NCI-H2107 (cell line): Measurements from ENCODE around the gene PARD3.

Experiments used
- DNase-seq: peaks from one replicate; lab custom pipeline; 2025; lab: John Stamatoyannopoulos, UW

The PARD3 gene

DNA sequence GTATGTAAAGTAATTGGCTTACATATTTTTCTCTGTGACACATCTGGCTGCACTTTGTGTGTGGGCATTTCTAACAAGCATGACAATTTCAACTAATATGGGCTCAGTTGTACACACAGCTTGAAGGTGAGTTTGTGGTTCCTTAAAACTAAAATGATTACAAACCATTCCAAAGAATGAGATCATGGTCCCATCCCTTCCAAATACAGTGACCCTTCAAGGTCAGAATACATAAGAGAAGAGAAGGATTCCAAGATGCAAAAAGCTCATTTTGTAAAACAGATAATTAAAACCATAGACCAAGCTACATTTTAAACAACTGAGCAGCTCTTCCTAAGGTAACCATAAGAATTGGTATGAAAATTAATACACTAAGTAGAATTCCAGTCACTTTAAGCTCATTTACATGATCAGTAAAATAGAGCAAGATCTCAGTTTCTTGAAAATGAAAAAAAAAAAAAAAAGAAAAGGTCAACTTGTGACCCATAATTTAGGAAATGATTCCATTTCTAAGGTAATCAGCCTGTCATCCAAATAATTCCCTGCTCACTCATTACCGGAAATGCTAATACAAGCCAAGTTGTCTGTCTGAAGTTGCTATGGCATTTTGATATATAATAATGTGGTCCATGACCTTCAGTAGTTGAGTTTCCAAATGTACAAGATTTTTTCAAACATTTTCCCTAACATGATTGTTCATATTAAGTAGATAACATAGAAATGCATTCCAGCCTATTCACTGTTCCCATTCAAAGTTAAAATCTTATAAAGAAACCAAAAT is 688.5 kb downstream of the PARD3 start:
- no peak for DNase-seq

DNA sequence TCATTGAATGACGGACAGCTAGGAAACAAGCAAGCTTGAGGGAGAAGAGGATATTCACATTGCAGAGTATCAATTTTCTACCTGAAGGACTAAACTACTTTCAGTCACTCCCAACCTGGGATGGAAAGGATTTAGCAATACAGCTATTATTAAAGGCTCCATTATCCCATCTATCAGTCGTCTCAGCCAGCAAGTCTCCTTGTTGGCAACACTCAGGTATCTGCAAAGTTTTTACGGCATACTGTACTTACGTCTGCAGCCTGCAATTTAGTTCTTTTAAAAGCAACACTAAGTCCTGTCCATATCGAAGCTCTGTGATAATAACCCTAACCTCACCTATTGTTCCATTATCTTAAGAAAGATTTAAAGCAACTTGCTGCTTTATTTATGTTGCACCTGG is 689.4 kb downstream of the PARD3 start:
- no peak for DNase-seq

DNA sequence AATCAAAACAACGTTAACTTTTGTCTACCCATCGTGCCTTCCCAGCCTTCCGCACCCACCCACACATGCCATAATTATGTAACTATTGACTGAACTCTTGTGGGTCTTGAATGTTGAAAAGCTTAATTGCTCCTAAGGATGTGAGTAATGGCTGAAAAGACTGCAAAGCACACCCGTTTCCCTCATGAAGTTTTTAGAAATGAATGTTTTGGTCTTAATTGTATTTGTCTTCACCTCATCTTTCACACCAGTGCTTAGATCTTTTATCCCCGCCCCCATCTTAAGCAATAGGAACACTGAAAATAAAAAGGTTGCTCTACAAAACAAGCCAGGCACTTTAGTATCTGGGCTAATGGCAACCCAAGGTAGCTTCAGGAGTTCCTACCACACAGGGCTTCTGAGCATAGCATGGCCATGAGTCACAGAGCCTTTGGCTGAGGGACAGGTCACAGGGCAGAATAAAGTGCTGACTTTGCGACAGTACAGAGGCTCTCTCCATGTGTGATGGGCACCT is 690.5 kb downstream of the PARD3 start:
- no peak for DNase-seq

DNA sequence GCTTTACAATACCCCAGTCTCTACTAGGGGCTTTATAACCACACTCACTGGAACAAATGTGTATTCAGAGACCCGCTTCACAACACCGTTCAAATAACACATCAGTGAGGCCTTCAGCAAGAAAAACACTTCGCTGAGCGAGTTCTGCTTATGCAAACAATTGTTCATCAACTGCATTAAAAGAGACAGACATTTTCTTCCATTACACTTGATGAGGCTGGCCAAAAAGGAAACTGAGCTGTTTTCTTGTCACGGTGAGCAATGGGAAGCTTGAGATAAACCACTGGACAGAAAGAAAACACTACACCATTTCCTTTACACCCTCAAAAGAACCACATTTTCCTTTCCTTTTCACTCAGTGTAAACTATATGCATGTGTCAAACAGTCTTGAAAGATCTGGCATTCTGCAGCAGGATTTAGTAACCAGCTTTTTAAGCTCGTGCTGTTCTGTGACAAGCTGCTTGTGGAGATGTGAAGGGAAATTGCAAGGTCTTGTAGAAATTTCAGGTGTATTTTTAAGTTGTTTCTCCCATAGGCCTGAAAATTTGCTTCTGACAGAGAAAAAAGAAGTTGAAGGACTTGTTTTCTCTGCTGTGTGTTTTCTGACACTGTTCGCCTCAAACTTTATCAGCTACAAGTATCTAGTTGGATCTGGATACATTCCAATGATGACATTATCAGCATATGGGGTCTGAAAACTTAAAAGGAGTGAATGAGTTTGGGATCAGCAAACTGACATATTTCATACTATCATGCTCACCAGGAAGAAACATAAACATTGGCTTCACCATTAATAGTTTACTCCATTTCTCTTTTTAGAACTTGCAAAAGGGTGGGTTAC is 693.1 kb downstream of the PARD3 start:
- DNase-seq = no peak

DNA sequence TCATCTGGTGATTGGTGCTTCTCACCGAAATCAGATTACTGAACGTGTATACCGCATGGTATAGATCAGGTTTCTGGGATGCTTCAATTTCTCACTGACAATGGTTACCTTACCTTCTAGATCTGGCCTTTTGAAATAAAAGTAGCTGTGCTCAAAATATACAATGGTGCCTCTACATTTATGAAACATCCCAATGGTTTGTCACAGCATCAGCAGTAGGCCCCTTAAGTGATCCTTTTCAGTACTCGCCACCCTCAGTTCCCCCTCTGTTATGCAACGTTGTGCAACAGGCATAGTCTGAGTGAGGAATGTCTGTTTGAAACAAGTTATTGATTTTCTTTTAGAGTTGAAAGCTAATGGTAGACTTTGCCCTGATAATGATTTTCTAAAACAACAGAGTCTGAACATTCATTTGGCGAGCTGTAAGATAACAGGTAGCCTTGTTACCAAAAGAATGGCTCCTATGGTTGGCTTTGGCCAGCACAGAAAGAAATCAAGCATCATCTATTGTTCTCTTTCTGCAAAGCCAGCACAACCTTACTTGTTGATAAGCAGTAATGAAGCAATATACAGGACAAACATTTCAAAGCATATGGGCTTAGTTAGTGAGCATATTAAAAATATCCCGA is 693.9 kb downstream of the PARD3 start:
- DNase-seq = no peak

DNA sequence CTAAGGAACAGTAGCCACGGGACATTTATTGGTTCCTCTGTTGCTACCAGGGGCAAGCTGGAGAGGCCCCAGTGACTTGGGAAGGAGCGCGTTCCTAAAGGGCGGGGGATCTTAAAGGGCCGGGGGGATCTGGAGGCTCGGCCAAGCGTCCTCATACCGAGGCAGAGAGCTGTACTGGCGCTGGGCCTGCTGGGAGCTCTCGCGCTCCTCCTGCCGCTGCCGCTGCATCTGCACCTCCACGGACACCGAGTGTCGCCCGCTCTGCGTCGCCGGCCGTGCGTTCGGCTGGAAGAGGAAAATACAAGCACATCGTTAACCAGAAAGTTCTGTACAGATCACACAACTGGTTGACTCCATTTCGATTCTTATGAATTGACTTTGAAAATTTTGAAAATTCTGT is 695.6 kb downstream of the PARD3 start:
- DNase-seq = no peak

DNA sequence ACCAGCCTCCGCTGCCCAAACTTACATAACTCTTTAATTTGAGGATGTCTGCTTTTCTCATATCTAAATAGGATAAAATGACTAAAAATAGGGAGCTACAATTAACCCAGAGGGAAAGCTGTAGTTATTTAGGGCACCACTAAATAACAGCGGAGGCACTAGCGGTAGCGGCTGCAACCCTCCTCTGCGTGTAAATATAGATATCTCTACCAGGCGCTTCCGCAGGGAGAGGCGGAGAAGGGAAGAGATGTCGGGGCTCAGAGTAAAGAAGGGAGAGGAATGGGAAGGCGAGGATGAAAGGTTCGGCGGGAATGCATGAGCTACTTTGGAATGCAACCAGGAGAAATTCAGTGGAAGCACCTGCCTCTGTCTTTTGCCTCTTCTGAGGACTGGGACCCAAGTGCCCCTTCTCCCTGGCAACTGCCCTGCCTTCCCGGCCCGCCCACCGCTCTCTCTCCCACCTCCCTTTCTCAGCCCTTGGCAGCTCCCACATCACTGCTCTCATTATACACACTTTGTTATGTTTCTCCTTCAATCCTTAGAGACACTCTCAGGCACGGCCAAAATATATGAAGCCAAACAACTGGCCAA is 698.3 kb downstream of the PARD3 start:
- no peak for DNase-seq

DNA sequence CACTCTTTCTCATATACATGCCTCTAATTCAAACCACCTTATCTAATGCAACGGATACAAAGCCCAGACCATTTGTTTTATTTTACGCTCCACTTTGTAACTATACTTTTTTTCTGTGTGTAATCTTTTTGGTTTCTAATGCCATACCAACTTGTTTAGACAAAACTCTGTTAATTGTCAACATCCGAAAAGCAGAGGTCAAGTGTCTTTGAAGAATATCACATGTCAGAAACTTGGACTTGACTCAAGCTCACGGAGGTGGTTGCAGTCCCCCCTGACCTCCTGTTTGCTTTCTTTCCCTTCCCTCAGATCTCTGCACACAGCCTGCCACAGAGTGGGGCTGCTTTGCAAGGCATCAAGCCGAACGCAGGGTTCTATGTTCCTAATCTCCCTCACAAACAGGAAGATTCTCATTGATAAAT is 698.9 kb downstream of the PARD3 start:
- no peak for DNase-seq

DNA sequence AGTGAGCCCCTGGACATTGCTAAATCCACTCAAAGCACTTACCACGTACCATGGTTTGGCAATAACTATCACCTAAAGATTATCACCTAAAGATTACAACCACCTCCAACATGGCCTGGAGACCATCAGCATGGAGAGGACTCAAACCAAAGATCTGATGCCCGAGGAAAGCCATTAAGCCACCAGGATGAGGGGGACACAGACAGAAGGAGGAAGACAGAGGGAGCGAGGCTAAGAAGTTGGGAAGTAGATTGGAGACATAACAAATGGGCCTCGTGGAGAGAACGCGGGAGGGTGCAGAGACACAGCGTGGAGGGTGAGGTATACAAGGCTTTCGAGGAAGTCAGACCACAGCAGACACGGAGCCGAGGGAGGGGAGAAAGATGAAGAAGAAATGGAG is 700.2 kb downstream of the PARD3 start:
- no peak for DNase-seq

DNA sequence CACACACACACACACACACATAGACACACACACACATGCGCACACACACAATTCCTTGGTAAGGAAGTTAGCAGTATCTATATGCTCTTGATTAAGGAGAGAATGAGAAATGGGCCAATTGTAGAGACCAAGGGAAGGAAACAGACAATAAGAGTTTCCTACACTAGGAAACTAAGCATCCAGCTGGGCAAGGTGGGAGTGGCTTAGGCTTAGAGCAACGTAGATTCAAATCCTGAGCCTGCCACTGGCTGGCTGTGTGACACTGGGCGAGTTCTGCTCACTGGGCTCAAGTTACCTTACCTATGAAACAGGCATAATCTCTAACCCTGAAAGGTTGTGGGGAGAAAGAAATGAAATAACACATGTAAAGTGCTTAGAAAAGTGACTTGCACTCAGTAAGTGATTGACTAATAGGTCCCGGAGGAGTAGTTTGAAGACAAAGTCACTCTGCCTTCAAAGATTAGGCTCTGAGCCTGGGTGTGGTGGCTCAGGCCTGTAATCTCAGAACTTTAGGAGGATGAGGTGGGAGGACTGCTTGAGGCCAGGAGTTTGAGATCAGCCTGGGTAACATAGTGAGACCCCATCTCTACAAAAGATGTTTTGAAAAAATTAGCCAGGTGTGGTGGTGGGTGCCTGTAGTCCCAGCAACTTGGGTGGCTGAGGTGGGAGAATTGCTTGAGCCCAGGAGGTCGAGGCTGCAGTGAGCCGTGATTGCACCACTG is 701.4 kb downstream of the PARD3 start:
- no peak for DNase-seq

DNA sequence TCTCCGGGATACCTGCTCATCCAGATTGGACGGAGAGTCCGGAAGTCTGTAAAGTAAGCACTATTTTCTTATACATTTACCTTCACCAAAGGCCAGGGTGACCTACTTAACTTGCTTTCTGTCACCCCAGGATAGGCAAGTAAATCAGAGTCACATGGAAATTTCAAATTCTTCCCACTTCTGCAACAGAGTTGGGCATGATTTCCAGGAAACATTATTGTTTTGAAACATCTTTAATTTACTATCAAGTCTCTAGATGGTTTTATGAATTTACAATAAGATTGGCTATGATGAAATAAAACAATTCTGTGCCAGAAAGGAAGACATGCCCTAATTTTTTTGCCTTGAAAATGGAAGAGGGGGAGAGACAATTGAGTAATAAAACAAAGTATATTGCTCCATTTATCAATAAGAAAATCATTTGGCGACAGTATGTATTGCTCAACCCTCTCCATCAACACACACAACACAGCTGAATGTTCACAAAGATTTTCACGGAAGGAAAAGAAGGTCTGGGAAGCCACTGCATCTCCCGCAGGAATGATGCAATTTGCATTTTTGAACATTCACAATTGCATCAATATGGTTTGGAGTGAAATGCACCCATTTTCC is 702.8 kb downstream of the PARD3 start:
- no peak for DNase-seq

DNA sequence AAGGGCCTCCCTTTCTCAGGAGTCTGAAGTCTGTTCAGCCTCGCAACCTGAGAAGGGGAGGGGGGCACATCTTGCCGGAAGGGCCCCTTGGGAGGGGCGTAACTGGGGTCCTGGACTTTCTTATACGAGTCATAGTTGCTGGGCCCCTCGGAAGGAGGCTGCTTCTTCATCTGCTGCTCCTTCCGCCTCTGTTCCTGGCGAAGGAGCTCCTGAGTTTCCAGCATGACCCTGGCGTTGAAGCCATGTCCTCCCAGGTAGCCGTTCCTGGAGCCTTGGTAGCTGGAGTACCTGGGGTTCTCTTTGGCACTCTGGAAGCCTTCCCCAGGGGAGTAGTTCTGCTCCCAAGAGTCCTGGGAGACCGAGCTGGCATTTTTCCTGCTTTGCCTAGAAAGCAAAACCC is 703.9 kb downstream of the PARD3 start:
- no peak for DNase-seq

DNA sequence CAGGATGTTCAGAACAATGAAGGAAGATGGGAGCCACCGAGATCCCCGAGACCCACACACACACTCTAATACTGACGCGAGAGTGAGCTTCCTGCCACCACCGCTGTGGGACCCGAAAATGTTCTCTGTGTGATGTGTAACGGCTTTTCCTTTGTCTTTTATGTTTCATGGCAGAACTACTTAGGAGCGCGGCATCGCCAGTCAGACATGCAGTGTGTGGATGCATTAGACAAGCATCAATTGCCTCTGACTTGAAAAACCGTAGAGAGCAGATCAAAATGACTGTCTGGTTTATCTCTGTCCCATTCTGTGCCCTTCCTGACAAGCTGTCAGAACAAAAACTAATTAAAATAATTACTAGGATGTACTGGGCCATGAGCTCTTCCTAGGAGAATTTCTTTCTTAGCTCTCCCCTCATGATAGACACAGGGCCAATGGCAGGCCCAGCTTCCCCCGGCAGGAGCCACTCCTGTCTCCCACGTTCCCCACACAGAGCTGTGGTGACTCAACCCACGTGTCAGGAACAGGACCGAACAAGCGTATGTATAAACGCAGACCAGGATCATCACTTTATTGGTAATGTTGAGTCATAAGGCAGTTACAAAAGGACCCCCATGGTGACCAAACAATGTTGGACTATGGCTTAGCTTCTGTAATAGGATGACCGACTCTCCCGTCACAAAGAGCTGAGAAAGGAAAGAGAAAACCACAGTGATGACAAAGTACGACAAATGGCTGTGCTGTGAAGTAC is 705.0 kb downstream of the PARD3 start:
- DNase-seq = no peak

DNA sequence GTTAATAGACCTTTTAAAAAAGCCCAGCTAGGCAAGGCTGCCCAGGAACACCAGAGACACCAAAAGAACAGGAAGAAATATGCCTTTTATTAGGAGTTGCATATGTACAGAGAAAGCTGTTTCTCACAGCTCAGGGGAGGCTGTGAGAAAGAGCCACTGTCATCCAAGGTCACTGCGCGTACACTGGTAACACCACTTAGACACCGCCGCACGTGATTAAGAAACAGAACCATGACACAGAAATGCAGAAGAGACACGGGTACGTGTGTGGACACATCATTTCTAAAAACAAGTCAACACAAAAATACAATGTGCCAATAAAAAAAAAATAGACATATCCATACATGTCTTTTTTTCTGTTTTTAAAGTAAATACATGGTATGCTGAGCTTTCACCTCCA is 705.6 kb downstream of the PARD3 start:
- no peak for DNase-seq

DNA sequence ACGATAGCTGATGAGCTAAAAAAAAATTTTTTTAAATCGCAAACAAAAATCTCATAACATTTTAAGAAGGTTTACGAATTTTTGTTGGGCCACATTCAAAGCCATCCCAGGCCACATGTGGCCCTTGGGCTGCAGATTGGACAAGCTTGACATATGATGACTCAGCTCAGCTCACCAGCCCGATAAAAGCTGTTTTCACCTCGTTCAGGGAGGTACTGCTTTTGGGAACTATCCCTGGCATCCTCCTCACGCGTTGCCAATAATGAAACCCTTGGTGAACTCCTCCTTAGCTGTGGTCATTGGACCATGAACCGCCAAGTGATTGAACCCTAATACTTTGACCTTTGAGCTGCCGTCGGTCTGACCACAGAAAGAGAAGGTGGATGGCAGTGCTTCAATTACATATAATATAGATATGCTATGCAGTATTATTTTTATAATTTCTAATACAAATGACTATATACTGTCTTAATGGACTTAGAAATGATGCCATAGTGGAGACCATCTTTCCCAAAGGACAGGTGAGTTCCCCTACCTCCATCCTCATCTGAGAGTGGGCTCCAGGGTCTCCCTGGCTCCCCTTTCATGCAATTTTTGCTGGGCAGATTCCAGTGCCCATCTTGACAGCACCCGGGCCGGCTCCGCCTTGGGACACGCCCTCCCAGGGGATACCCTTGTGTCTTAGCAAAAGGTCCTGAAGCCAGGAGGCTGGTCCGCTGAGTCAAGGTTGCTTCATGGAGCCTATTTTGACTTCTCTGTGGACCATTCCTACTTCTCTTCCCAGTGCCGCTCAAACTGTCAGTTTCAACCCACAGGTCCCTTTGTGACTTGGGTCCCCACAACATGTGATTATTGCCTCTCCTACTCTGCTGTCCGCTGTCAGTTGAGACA is 707.2 kb downstream of the PARD3 start:
- no peak for DNase-seq

DNA sequence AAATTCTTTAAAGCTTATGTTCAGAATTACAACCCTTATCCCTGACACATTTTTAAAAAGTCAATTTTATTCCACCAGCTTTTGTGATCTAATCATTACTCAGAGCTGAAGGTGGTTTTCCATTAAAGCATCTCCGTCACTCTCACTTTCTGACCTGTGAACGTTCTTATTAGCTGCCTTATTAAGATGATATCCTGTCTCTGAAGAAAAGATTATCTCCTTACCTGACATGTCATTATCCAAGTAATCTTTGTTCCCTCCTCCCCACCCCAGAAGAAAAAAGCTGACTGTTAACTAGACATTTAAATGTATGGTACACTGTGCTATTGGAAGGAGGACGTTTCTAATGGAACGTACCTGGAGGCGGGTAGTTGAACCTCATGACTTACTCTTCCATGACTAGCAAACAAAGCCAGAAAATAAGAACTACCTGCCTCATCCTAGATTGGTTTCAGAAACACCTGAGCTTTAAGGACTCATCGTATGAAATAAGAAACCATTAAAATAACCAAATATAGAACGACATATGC is 708.7 kb downstream of the PARD3 start:
- no peak for DNase-seq

DNA sequence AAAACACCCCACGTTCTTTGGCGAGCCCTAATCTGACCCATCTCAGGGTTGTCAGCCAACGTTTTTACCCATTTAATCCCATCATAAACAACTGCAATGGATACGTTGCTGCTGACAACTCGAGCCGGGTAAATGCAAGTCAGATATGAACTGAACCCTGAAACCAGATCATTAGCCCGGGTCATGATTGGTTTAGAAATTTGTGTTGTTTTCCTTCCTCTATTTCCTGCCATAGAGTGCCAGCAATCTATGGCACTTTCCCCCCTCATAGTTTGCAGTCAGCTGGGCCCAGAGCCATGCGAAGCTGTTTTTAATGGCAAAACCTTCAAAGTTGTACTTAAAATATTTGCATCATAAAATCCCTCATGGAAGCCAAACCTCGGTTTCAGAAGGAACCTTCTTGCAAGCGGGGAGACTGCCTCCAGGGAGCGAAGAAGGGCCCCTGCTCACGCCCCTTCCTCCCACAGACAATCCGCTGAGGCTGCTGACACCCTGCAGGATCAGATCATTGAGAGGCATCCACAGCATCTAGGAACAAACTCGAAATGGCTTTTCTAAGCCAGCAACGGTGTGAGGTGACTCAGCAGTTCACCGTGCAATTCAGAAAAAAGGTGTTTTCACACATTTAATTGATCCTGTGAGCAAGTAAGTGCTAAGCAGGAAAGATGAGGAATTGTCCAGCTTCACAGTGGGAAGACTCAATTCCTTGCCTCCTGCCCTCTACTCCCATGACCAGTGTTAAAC is 710.1 kb downstream of the PARD3 start:
- DNase-seq = no peak

DNA sequence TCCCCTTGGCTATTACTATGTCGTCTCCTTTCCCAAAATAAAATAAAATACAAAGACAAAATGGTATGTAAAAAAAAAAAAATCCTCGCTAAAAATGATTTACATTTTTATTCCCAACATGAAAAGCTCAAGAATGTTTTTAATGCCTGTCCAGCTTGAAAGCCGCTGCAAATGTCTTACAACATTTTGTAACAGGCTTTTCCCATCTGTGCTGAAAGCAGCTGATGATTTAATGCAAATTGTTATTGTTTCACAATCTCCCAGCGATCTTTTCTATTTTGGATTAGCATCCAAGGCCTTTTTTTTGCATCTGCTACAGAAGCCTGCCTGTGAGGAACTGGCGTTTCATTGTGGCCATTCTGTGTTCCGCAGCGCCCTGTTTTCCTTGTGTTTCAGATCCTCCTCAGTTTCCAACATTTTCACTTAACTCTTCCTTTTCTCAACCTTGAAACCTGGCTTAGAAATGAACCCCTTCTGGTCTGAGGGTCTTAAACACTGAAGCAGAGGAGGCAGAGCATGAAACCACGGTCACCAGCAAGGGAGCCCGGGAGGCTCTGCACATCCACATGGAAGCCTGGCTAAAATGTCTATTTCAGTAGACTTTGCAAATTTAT is 712.1 kb downstream of the PARD3 start:
- DNase-seq = no peak
